Measurements from ENCODE around the gene CWC25. TPM values are rescaled to one million over a fixed set of nuclear protein-coding genes. Genes with fewer than 3 reads are reported as not detected.
A peak's percentile ranks its signal among the peaks of the same experiment; 100 is the strongest.

CWC25 gene
- total and polyA plus RNA-seq, 2 of the 13 experiments (the other 11 are each of a cell fraction or from before 2014, with no cell fraction given): 15.6 to 22.7 TPM

DNA sequence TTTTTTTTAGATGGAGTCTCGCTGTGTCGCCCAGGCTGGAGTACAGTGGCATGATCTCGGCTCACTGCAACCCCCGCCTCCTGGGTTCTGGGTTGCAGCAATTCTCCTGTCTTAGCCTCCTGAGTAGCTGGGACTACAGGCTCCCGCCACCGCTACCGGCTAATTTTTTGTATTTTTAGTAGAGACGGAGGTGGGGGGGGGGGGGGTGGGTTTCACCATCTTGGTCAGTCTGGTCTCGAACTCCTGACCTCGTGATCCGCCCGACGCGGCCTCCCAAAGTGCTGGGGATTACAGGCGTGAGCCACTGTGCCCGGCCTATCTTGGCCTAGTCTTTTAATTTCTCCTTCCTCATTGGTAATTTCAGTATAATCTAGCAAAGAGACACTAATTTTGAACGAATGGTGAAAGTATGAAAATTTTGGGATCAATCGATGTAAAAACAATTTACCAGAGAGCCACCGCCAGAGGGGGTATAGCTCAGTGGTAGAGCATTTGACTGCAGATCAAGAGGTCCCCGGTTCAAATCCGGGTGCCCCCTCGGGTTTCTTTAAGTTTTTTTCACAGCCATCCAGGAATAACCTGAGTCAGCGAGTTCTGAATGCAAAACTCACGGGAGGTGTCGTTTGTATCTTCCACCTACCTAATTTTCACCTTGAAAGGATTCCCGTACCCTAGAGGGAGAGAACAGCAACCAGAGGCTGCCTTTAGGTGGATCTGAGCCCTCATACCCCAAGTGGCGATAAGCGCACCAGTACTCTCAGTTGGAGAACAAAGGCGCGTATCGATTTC lies 42.3 kb upstream of the CWC25 start (continued):
- TF ChIP-seq ZC3H13 (CRISPR knock-in tag; IDR thresholded peaks at IDR 0.05) (no peak), DBP (CRISPR knock-in tag; IDR thresholded peaks at IDR 0.05; ENCODE audit: not compliant biosample characterization) (peak; percentile 26), KLF6 (CRISPR knock-in tag; IDR thresholded peaks at IDR 0.05) (no peak), ZNF292 (CRISPR knock-in tag; IDR thresholded peaks at IDR 0.05; ENCODE audit: borderline replicate concordance, low read depth) (no peak), ZNF143 (CRISPR knock-in tag; IDR thresholded peaks at IDR 0.05) (no peak), SNRNP70 (IDR thresholded peaks at IDR 0.05; ENCODE audit: low read depth, low read length) (no peak), ZNF280D (CRISPR knock-in tag; IDR thresholded peaks at IDR 0.05) (peak; percentile 67; the same call in 1 of the 2 replicates), REPIN1 (CRISPR knock-in tag; IDR thresholded peaks at IDR 0.05; ENCODE audit: borderline replicate concordance, low read depth) (no peak), ADNP (CRISPR knock-in tag; IDR thresholded peaks at IDR 0.05) (peak; percentile 75), PITX1 (CRISPR knock-in tag; IDR thresholded peaks at IDR 0.05) (peak; percentile 52; the same call in 1 of the 2 replicates), BHLHE40 (IDR thresholded peaks at IDR 0.05; ENCODE audit: low read length) (no peak), ZFP36L1 (CRISPR knock-in tag; IDR thresholded peaks at IDR 0.05) (no peak), PAWR (CRISPR knock-in tag; IDR thresholded peaks at IDR 0.05; ENCODE audit: borderline replicate concordance) (no peak), ZFX (CRISPR knock-in tag; IDR thresholded peaks at IDR 0.05; ENCODE audit: low read depth) (no peak), MYPOP (CRISPR knock-in tag; IDR thresholded peaks at IDR 0.05) (peak; percentile 28; the same call in 1 of the 2 replicates), ARID4A (CRISPR knock-in tag; IDR thresholded peaks at IDR 0.05; ENCODE audit: borderline replicate concordance) (0 out of 2 replicates have a peak, but pooled peaks have one; percentile 30)
- TF ChIP-seq, protein P1, sequence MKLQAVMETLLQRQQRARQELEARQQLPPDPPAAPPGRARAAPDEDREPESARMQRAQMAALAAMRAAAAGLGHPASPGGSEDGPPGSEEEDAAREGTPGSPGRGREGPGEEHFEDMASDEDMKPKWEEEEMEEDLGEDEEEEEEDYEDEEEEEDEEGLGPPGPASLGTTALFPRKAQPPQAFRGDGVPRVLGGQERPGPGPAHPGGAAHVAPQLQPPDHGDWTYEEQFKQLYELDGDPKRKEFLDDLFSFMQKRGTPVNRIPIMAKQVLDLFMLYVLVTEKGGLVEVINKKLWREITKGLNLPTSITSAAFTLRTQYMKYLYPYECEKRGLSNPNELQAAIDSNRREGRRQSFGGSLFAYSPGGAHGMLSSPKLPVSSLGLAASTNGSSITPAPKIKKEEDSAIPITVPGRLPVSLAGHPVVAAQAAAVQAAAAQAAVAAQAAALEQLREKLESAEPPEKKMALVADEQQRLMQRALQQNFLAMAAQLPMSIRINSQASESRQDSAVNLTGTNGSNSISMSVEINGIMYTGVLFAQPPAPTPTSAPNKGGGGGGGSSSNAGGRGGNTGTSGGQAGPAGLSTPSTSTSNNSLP (IDR thresholded peaks at IDR 0.05; ENCODE audit: low read depth, low read length): peak; percentile 49; the same call in 1 of the 2 replicates

Data from HepG2 (cell line).